Measurements from ENCODE around the gene BIVM. TPM values are rescaled to one million over a fixed set of nuclear protein-coding genes. Genes with fewer than 3 reads are reported as not detected.

Gene BIVM
- total and polyA plus RNA-seq, 9 donors, result 25.2 to 36.7 (median 29.3) TPM

GRCh38 chr13:102836471-102836870 is 37.6 kb downstream of the BIVM start:
- Histone ChIP-seq H3K9me3 (replicated peaks; ENCODE audit: control insufficient read depth, low read depth, low read length) (no peaks in the 10 kb centered on the region), H3K27ac (ENCODE audit: low read length) (no peak overlapping the region), H3K36me3 (ENCODE audit: control insufficient read depth, insufficient read depth, low read length) (peaks cover 22% of the 10 kb centered on the region), H3K4me1 (ENCODE audit: control insufficient read depth, insufficient read depth, low read length) (no peaks in the 10 kb centered on the region), H3K27me3 (ENCODE audit: control insufficient read depth, insufficient read depth, low read length) (no peaks in the 10 kb centered on the region), H3K4me3 (ENCODE audit: low read length) (no peak overlapping the region)
- no CpG with 5 or more reads among the region's 4 CpGs for WGBS (ENCODE audit: insufficient coverage)
- no peak for DNase-seq

- Histone ChIP-seq H3K27me3 (ENCODE audit: control insufficient read depth, insufficient read depth, low read length) (no peaks in the 10 kb centered on the region), H3K36me3 (ENCODE audit: control insufficient read depth, insufficient read depth, low read length) (peaks cover 25% of the 10 kb centered on the region), H3K27ac (ENCODE audit: low read length) (no peak overlapping the region), H3K4me3 (ENCODE audit: low read length) (no peak overlapping the region), H3K4me1 (ENCODE audit: control insufficient read depth, insufficient read depth, low read length) (no peaks in the 10 kb centered on the region), H3K9me3 (replicated peaks; ENCODE audit: control insufficient read depth, low read depth, low read length) (no peaks in the 10 kb centered on the region)
- DNase-seq, result no peak
- WGBS (ENCODE audit: insufficient coverage), result no CpG with 5 or more reads among the region's 1 CpG
Observed at GRCh38 chr13:102838273-102838672, 39.4 kb downstream of the BIVM start.

GRCh38 chr13:102838982-102839381 is 40.1 kb downstream of the BIVM start:
- Histone ChIP-seq H3K4me3 (ENCODE audit: low read length) (no peak overlapping the region), H3K27me3 (ENCODE audit: control insufficient read depth, insufficient read depth, low read length) (no peaks in the 10 kb centered on the region), H3K4me1 (ENCODE audit: control insufficient read depth, insufficient read depth, low read length) (no peaks in the 10 kb centered on the region), H3K27ac (ENCODE audit: low read length) (no peak overlapping the region), H3K9me3 (replicated peaks; ENCODE audit: control insufficient read depth, low read depth, low read length) (no peaks in the 10 kb centered on the region), H3K36me3 (ENCODE audit: control insufficient read depth, insufficient read depth, low read length) (peaks cover 25% of the 10 kb centered on the region)
- WGBS (ENCODE audit: insufficient coverage), result 100% methylated on average over 1 of the region's 4 CpGs
- DNase-seq, result no peak

- no peaks in the 10 kb centered on the region for H3K4me1 ChIP-seq (ENCODE audit: control insufficient read depth, insufficient read depth, low read length)
- WGBS (ENCODE audit: insufficient coverage), result 89% methylated on average over 3 of the region's 5 CpGs
- H3K4me3 ChIP-seq (ENCODE audit: low read length), result no peak overlapping the region
- H3K9me3 ChIP-seq (replicated peaks; ENCODE audit: control insufficient read depth, low read depth, low read length), result no peaks in the 10 kb centered on the region
- peaks cover 25% of the 10 kb centered on the region for H3K36me3 ChIP-seq (ENCODE audit: control insufficient read depth, insufficient read depth, low read length)
- no peak for DNase-seq
- no peaks in the 10 kb centered on the region for H3K27me3 ChIP-seq (ENCODE audit: control insufficient read depth, insufficient read depth, low read length)
- H3K27ac ChIP-seq (ENCODE audit: low read length), result no peak overlapping the region
Observed at GRCh38 chr13:102839462-102839861, 40.5 kb downstream of the BIVM start.

GRCh38 chr13:102845289-102845629 is 46.3 kb downstream of the BIVM start:
- Histone ChIP-seq H3K9me3 (replicated peaks; ENCODE audit: control insufficient read depth, low read depth, low read length) (no peaks in the 10 kb centered on the region), H3K4me3 (ENCODE audit: low read length) (peak overlapping the region; percentile 100), H3K4me1 (ENCODE audit: control insufficient read depth, insufficient read depth, low read length) (peaks cover 10% of the 10 kb centered on the region), H3K27me3 (ENCODE audit: control insufficient read depth, insufficient read depth, low read length) (no peaks in the 10 kb centered on the region), H3K27ac (ENCODE audit: low read length) (peak overlapping the region; percentile 100), H3K36me3 (ENCODE audit: control insufficient read depth, insufficient read depth, low read length) (peaks cover 6% of the 10 kb centered on the region)
- WGBS (ENCODE audit: insufficient coverage), result 0% methylated on average over 2 of the region's 13 CpGs
- DNase-seq, result no peak

GRCh38 chr13:102845630-102846260 is 46.8 kb downstream of the BIVM start, which contains the start of gene ERCC5:
Gene ERCC5 (plus strand): TSS chr13:102846032. CDS start chr13:102846267, 235 bp downstream.
- H3K9me3 ChIP-seq (replicated peaks; ENCODE audit: control insufficient read depth, low read depth, low read length), result no peaks in the 10 kb centered on the region
- H3K4me3 ChIP-seq (ENCODE audit: low read length), result peak within 1 kb of the TSS; percentile 100
- WGBS (ENCODE audit: insufficient coverage), result under 1% methylated on average over 46 of the region's 49 CpGs
- peaks cover 10% of the 10 kb centered on the region for H3K4me1 ChIP-seq (ENCODE audit: control insufficient read depth, insufficient read depth, low read length)
- H3K36me3 ChIP-seq (ENCODE audit: control insufficient read depth, insufficient read depth, low read length), result peaks cover 6% of the 10 kb centered on the region
- H3K27me3 ChIP-seq (ENCODE audit: control insufficient read depth, insufficient read depth, low read length), result no peaks in the 10 kb centered on the region
- peak within 1 kb of the TSS; percentile 100 for H3K27ac ChIP-seq (ENCODE audit: low read length)
- DNase-seq, result peak; percentile 98

GRCh38 chr13:102846261-102847015 is 47.5 kb downstream of the BIVM start:
- WGBS (ENCODE audit: insufficient coverage), result under 1% methylated on average over 17 of the region's 31 CpGs
- DNase-seq, result peak; percentile 53
- no peaks in the 10 kb centered on the region for H3K27me3 ChIP-seq (ENCODE audit: control insufficient read depth, insufficient read depth, low read length)
- H3K4me3 ChIP-seq (ENCODE audit: low read length), result peak overlapping the region; percentile 100
- peaks cover 10% of the 10 kb centered on the region for H3K4me1 ChIP-seq (ENCODE audit: control insufficient read depth, insufficient read depth, low read length)
- H3K27ac ChIP-seq (ENCODE audit: low read length), result peak overlapping the region; percentile 100
- no peaks in the 10 kb centered on the region for H3K9me3 ChIP-seq (replicated peaks; ENCODE audit: control insufficient read depth, low read depth, low read length)
- H3K36me3 ChIP-seq (ENCODE audit: control insufficient read depth, insufficient read depth, low read length), result peaks cover 6% of the 10 kb centered on the region

- Histone ChIP-seq H3K27ac (ENCODE audit: low read length) (peak overlapping the region; percentile 100), H3K4me3 (ENCODE audit: low read length) (peak overlapping the region; percentile 100), H3K27me3 (ENCODE audit: control insufficient read depth, insufficient read depth, low read length) (no peaks in the 10 kb centered on the region), H3K36me3 (ENCODE audit: control insufficient read depth, insufficient read depth, low read length) (peaks cover 6% of the 10 kb centered on the region), H3K9me3 (replicated peaks; ENCODE audit: control insufficient read depth, low read depth, low read length) (no peaks in the 10 kb centered on the region), H3K4me1 (ENCODE audit: control insufficient read depth, insufficient read depth, low read length) (peaks cover 10% of the 10 kb centered on the region)
- DNase-seq, result peak; percentile 52
- WGBS (ENCODE audit: insufficient coverage), result 60% methylated on average over 1 of the region's 12 CpGs
Observed at GRCh38 chr13:102847272-102848234, 48.6 kb downstream of the BIVM start.

GRCh38 chr13:102848956-102849355 is 50.0 kb downstream of the BIVM start:
- H3K27ac ChIP-seq (ENCODE audit: low read length), result no peak overlapping the region
- no peaks in the 10 kb centered on the region for H3K9me3 ChIP-seq (replicated peaks; ENCODE audit: control insufficient read depth, low read depth, low read length)
- DNase-seq, result no peak
- H3K4me3 ChIP-seq (ENCODE audit: low read length), result no peak overlapping the region
- peaks cover 10% of the 10 kb centered on the region for H3K4me1 ChIP-seq (ENCODE audit: control insufficient read depth, insufficient read depth, low read length)
- WGBS (ENCODE audit: insufficient coverage), result 92% methylated on average over 4 of the region's 6 CpGs
- no peaks in the 10 kb centered on the region for H3K27me3 ChIP-seq (ENCODE audit: control insufficient read depth, insufficient read depth, low read length)
- H3K36me3 ChIP-seq (ENCODE audit: control insufficient read depth, insufficient read depth, low read length), result peaks cover 6% of the 10 kb centered on the region

- no peak overlapping the region for H3K4me3 ChIP-seq (ENCODE audit: low read length)
- 81% methylated on average over 2 of the region's 3 CpGs for WGBS (ENCODE audit: insufficient coverage)
- no peaks in the 10 kb centered on the region for H3K27me3 ChIP-seq (ENCODE audit: control insufficient read depth, insufficient read depth, low read length)
- H3K27ac ChIP-seq (ENCODE audit: low read length), result no peak overlapping the region
- peaks cover 26% of the 10 kb centered on the region for H3K36me3 ChIP-seq (ENCODE audit: control insufficient read depth, insufficient read depth, low read length)
- H3K9me3 ChIP-seq (replicated peaks; ENCODE audit: control insufficient read depth, low read depth, low read length), result no peaks in the 10 kb centered on the region
- peaks cover 4% of the 10 kb centered on the region for H3K4me1 ChIP-seq (ENCODE audit: control insufficient read depth, insufficient read depth, low read length)
- no peak for DNase-seq
Observed at GRCh38 chr13:102852556-102852955, 53.6 kb downstream of the BIVM start.
